Activated B cell treated with CpG ODN at 0.5 μM for 24 hours (primary cell): ENCODE results near the gene RBM15. TPM values are rescaled to one million over a fixed set of nuclear protein-coding genes. Genes with fewer than 3 reads are reported as not detected.

ENCODE experiments used
- ATAC-seq: fragments of 200-7000 bp; cut with Tn5 transposase; one replicate; pipeline ENCODE4 v1.10.0; 2021; ENCODE audit warnings: low read depth, mild to moderate bottlenecking, moderate library complexity
- CTCF ChIA-PET: fragments of 350-600 bp; sonication (Branson Sonifier 250); formaldehyde crosslinking; loops from one replicate; lab custom pipeline; 2021; ENCODE audit warnings: antibody characterized with exemption; lab: Charles Lee
- POLR2A ChIA-PET: fragments of 350-600 bp; sonication (Branson Sonifier 250); formaldehyde crosslinking; loops from one replicate; lab custom pipeline; 2021; ENCODE audit warnings: antibody characterized with exemption; lab: Charles Lee
- DNase-seq: peaks from one replicate; pipeline ENCODE4 v3.0.0; 2022
- H3K27ac Mint-ChIP-seq: one replicate; pipeline ENCODE4 v1.8.0; 2020; ENCODE audit warnings: mixed read lengths
- H3K27me3 Mint-ChIP-seq: one replicate; pipeline ENCODE4 v1.8.0; 2021; ENCODE audit warnings: mixed read lengths
- H3K36me3 Mint-ChIP-seq: one replicate; pipeline ENCODE4 v1.8.0; 2021; ENCODE audit warnings: low read depth, mixed read lengths
- H3K4me1 Mint-ChIP-seq: one replicate; pipeline ENCODE4 v1.8.0; 2021; ENCODE audit warnings: mixed read lengths
- H3K4me3 Mint-ChIP-seq: one replicate; pipeline ENCODE4 v1.8.0; 2020; ENCODE audit warnings: mild to moderate bottlenecking, mixed read lengths
- H3K9me3 Mint-ChIP-seq: one replicate; pipeline ENCODE4 v1.8.0; 2020; ENCODE audit warnings: mixed read lengths
- intact Hi-C: fragments of 100-400 bp; cut with micrococcal nuclease; formaldehyde crosslinking; loops from one replicate; pipeline ENCODE4 v1.15.1; 2024
- total RNA-seq: library from RNA; stranded (reverse); gene quantifications from 2 replicates; pipeline ENCODE4 v1.2.3, GENCODE V29; 2022
- TF ChIP-seq, protein P1 (sequence below): fragments of 200-600 bp; IDR thresholded peaks from one replicate; pipeline ENCODE4 v1.8.0; 2022; ENCODE audit warnings: antibody characterized with exemption, mild to moderate bottlenecking

The RBM15 gene
- total RNA-seq, 1 donor from 2014 or later = 61.1 TPM

DNA sequence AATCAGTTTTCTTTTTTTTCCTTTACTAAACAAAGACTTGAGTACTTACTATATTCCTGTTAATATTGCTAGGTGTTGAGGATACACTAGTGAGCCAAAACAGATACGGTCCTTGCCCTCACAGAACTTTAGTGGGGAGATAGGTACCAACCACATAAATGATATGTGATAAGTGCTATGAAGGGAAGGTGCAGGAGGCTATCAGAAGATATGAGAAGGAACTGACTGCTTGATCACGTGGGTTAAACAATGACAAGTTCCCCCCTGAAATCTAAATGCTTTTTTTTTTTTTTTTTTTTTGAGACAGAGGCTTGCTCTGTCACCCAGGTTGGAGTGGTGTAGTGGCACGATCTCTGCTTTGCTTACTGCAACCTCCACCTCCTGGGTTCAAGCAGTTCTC, 25.0 kb downstream of the RBM15 start:
- H3K27me3 Mint-ChIP-seq = no peaks in the 10 kb centered on the region
- H3K9me3 Mint-ChIP-seq = no peaks in the 10 kb centered on the region
- H3K36me3 Mint-ChIP-seq = peaks cover 43% of the 10 kb centered on the region
- TF ChIP-seq, protein P1, sequence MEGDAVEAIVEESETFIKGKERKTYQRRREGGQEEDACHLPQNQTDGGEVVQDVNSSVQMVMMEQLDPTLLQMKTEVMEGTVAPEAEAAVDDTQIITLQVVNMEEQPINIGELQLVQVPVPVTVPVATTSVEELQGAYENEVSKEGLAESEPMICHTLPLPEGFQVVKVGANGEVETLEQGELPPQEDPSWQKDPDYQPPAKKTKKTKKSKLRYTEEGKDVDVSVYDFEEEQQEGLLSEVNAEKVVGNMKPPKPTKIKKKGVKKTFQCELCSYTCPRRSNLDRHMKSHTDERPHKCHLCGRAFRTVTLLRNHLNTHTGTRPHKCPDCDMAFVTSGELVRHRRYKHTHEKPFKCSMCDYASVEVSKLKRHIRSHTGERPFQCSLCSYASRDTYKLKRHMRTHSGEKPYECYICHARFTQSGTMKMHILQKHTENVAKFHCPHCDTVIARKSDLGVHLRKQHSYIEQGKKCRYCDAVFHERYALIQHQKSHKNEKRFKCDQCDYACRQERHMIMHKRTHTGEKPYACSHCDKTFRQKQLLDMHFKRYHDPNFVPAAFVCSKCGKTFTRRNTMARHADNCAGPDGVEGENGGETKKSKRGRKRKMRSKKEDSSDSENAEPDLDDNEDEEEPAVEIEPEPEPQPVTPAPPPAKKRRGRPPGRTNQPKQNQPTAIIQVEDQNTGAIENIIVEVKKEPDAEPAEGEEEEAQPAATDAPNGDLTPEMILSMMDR = no peak
- CTCF ChIA-PET = no interaction called here
- DNase-seq (no peak), ATAC-seq (no peak)
- H3K27ac Mint-ChIP-seq = no peak overlapping the region
- H3K4me3 Mint-ChIP-seq = no peak overlapping the region
- POLR2A ChIA-PET = interaction anchor here (0.5 to 0.7 kb wide), 3 partner anchors 13 to 1762 kb away, joined by 3 to 15 read pairs (median 5); no protein-coding TSS in a partner anchor
- intact Hi-C loops = no loop called here
- no peaks in the 10 kb centered on the region for H3K4me1 Mint-ChIP-seq

GRCh38 chr1:110370827-110371226, 31.6 kb downstream of the RBM15 start:
- Mint-ChIP-seq H3K4me3 (no peak overlapping the region), H3K27me3 (no peaks in the 10 kb centered on the region), H3K9me3 (no peaks in the 10 kb centered on the region), H3K27ac (no peak overlapping the region), H3K36me3 (peaks cover 45% of the 10 kb centered on the region), H3K4me1 (peaks cover 7% of the 10 kb centered on the region)
- DNase-seq = no peak
- TF ChIP-seq, protein P1 = no peak
- ATAC-seq = no peak
- intact Hi-C loops = loop anchor here (5.0 kb wide), 1 partner anchor 36 kb away; the partner anchor contains the start of gene LAMTOR5
- ChIA-PET CTCF (no interaction called here), POLR2A (interaction anchor here (0.7 kb wide), 1 partner anchor 38 kb away, joined by 3 read pairs; no protein-coding TSS in a partner anchor)

DNA sequence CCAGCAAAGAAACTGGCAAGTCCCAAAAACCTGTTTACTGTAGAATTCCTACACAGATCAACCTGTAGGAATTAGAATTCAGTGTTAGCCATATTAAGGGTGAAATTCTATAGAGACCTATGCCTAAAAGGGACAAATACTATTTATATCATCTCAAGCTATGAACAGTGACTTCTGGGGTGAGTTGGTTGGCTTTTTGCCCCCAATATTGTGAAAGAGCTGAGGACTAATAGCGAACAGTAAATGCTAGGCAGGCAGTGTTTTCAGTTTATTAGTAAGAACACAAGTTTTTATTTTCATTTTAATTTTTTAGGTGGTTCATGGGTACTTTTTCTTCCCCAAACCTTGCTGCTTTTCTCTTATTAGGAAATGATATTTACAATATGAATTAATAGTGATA, 36.3 kb downstream of the RBM15 start:
- H3K4me3 Mint-ChIP-seq = no peak overlapping the region
- H3K27ac Mint-ChIP-seq = no peak overlapping the region
- DNase-seq (no peak), ATAC-seq (no peak)
- CTCF ChIA-PET = no interaction called here
- H3K4me1 Mint-ChIP-seq = peaks cover 27% of the 10 kb centered on the region
- H3K27me3 Mint-ChIP-seq = no peaks in the 10 kb centered on the region
- POLR2A ChIA-PET = no interaction called here
- intact Hi-C loops = loop anchor here (2.0 kb wide), 1 partner anchor 17 kb away; no protein-coding TSS in a partner anchor
- H3K36me3 Mint-ChIP-seq = peaks cover 44% of the 10 kb centered on the region
- TF ChIP-seq, protein P1 = no peak
- H3K9me3 Mint-ChIP-seq = no peaks in the 10 kb centered on the region

DNA sequence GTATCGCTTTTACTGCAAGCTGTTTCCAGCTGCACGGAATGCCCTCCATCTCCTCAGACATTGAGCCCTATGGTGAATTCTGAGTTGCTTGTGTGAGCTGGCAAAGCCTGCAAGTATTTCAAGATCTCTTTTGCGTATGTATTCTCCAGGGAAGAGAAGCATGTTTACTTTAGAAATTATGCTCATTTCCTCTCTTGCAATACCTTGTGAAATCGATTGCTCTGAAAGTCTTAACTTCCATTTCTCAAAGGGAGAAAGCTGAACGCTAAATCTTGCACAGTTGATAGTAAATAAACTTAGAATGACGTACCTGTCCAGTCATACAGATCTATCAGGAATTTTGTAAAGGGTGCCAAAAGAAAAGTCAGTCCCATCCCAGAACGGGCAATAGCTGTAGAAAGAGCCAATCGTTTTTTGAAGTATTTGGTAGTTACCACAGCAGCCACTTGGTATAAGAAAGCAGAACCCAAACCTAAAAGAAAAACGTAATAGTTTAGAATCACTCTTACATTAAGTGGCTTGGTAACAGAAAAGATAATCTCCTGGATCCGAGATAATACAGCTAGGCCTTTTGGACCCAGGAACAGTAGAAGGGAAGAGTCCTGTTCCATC, 41.6 kb downstream of the RBM15 start:
- no peaks in the 10 kb centered on the region for H3K27me3 Mint-ChIP-seq
- H3K4me3 Mint-ChIP-seq = peak overlapping the region; percentile 57
- ChIA-PET POLR2A (interaction anchor here (0.7 to 9.5 kb wide), 8 partner anchors 13 to 493 kb away, joined by 3 to 262 read pairs (median 4); partner anchors contain the start of genes KCNC4 and RBM15), CTCF (interaction anchor here (0.7 to 8.4 kb wide), 5 partner anchors 27 to 42 kb away, joined by 3 to 68 read pairs (median 3); partner anchors contain the start of genes LAMTOR5 and RBM15)
- DNase-seq (no peak), ATAC-seq (peak; percentile 12)
- peaks cover 73% of the 10 kb centered on the region for H3K4me1 Mint-ChIP-seq
- H3K27ac Mint-ChIP-seq = peak overlapping the region; percentile 86
- intact Hi-C loops = loop anchor here (1.0 to 10.0 kb wide), 3 partner anchors 42 to 1288 kb away; partner anchors contain the start of gene TMEM167B
- TF ChIP-seq, protein P1 = no peak
- H3K9me3 Mint-ChIP-seq = no peaks in the 10 kb centered on the region
- H3K36me3 Mint-ChIP-seq = peaks cover 16% of the 10 kb centered on the region
